GM12878 (cell line): Measurements from ENCODE around the gene IFITM5. TPM values are rescaled to one million over a fixed set of nuclear protein-coding genes. Genes with fewer than 3 reads are reported as not detected.
"Not testable (repeated sequence)": the region's sequence is repeated elsewhere in the genome, so short reads cannot be mapped to it uniquely, and the experiment has no call there.

ENCODE experiments used
- ATAC-seq: fragments of 200-7000 bp; cut with Tn5 transposase; 3 replicates; pipeline ENCODE4 v1.9.1; 2020; ENCODE audit warnings: mild to moderate bottlenecking, moderate library complexity
- BruUV-seq: library from RNA; stranded (reverse); fragments of 400-500 nt; replicated peaks from 2 replicates; lab custom pipeline; 2021; lab: Mats Ljungman, UMichigan
- CTCF ChIA-PET: fragments of 300-600 bp; sonication (Branson Sonifier 250); formaldehyde crosslinking; extraction: SDS; loops from one replicate; lab custom pipeline; 2021; ENCODE audit warnings: inconsistent platforms; lab: Yijun Ruan, JAX
- POLR2A ChIA-PET: fragments of 350-600 bp; formaldehyde crosslinking; extraction: SDS; loops from one replicate; lab custom pipeline; 2021; ENCODE audit warnings: inconsistent platforms; lab: Charles Lee
- RAD21 ChIA-PET: fragments of 300-600 bp; sonication (Branson Sonifier 250); formaldehyde crosslinking; loops from one replicate; lab custom pipeline; 2023; ENCODE audit warnings: antibody characterized with exemption; ENCODE audit not compliant: unreplicated experiment; lab: Charles Lee
- SMC1A ChIA-PET: fragments of 300-600 bp; sonication (Branson Sonifier 250); formaldehyde crosslinking; loops from one replicate; lab custom pipeline; 2023; ENCODE audit not compliant: unreplicated experiment, uncharacterized antibody; lab: Charles Lee
- DNase-seq: peaks from one replicate; pipeline ENCODE4 v3.0.0-alpha.2; 2011; ENCODE audit warnings: low read depth, low spot score
- FAIRE-seq: peaks from 3 replicates; lab custom pipeline; 2011; peaks lifted over from hg19 to GRCh38; lab: Jason Lieb, UNC
- H2AFZ ChIP-seq: 2 replicates; pipeline ENCODE4 v1.6.0; 2011; ENCODE audit warnings: low read depth, low read length, control low read depth; ENCODE audit not compliant: control insufficient read depth
- H3K27ac ChIP-seq: 2 replicates; pipeline ENCODE4 v1.5.1; 2011; ENCODE audit warnings: control low read depth; ENCODE audit not compliant: control insufficient read depth, insufficient read depth
- H3K27me3 ChIP-seq, 2 experiments: replicated peaks in 1 of 2; 2 replicates each; pipeline versions ENCODE4 v1.6.0 to v1.6.1; 2011; ENCODE audit warnings: low read length in 1 of 2; ENCODE audit not compliant: control insufficient read depth in 2 of 2, insufficient read depth in 2 of 2
- H3K36me3 ChIP-seq, 2 experiments: 2 replicates each; pipeline ENCODE4 v1.5.1; 2011; ENCODE audit warnings: low read length in 1 of 2; ENCODE audit not compliant: control insufficient read depth in 2 of 2, insufficient read depth in 2 of 2
- H3K4me1 ChIP-seq: 2 replicates; pipeline ENCODE4 v1.6.1; 2011; ENCODE audit warnings: mild to moderate bottlenecking, low read length, moderate library complexity, mixed read lengths; ENCODE audit not compliant: control insufficient read depth, insufficient read depth
- H3K4me2 ChIP-seq: 2 replicates; pipeline ENCODE4 v1.6.0; 2011; ENCODE audit warnings: control low read depth; ENCODE audit not compliant: control insufficient read depth, insufficient read depth
- H3K4me3 ChIP-seq: fragments of 200-600 bp; sonication (generic); 2 replicates; pipeline ENCODE4 v1.5.1; 2016
- H3K79me2 ChIP-seq: 2 replicates; pipeline ENCODE4 v1.6.0; 2011; ENCODE audit warnings: low read length; ENCODE audit not compliant: control insufficient read depth, insufficient read depth
- H3K9ac ChIP-seq: 2 replicates; pipeline ENCODE4 v1.8.0; 2011; ENCODE audit warnings: low read length, control low read depth, mixed read lengths; ENCODE audit not compliant: control insufficient read depth, insufficient read depth
- H3K9me3 ChIP-seq: replicated peaks from 3 replicates; pipeline ENCODE4 v1.5.1; 2011; ENCODE audit warnings: mild to moderate bottlenecking, low read length; ENCODE audit not compliant: control insufficient read depth, insufficient read depth
- H4K20me1 ChIP-seq: 2 replicates; pipeline ENCODE4 v1.6.0; 2011; ENCODE audit not compliant: control insufficient read depth, insufficient read depth
- MLLT1 ChIP-seq: fragments of 450-650 bp; IDR thresholded peaks from 2 replicates; pipeline ENCODE4 v1.6.1; 2016; ENCODE audit warnings: mild to moderate bottlenecking
- NFXL1 ChIP-seq: fragments of 450-650 bp; IDR thresholded peaks from 2 replicates; pipeline ENCODE4 v1.6.1; 2017; ENCODE audit warnings: antibody characterized with exemption, mild to moderate bottlenecking, borderline replicate concordance
- NR2F1 ChIP-seq: fragments of 450-650 bp; conservative IDR thresholded peaks from 2 replicates; pipeline ENCODE4 v1.6.1; 2017; ENCODE audit warnings: mild to moderate bottlenecking
- SPI1 ChIP-seq: IDR thresholded peaks from 2 replicates; pipeline ENCODE4 v1.6.1; 2011; ENCODE audit warnings: low read depth, mild to moderate bottlenecking, low read length, moderate library complexity, borderline replicate concordance; ENCODE audit not compliant: insufficient read depth
- ZNF384 ChIP-seq: IDR thresholded peaks from 2 replicates; pipeline ENCODE4 v1.6.1; 2012; ENCODE audit warnings: low read depth, mild to moderate bottlenecking, low read length, improper control_type of control experiment, borderline replicate concordance
- WGBS: methylation state at CpG from one replicate; pipeline ENCODE4 v1.1.6; 2016; ENCODE audit warnings: low lambda C conversion rate; ENCODE audit not compliant: insufficient replicate concordance, insufficient coverage; ENCODE audit errors: missing lambda C conversion rate; 5-methylcytosine and 5-hydroxymethylcytosine counted together
- in situ Hi-C: fragments of 300-500 bp; cut with MboI; formaldehyde crosslinking; loops from 9 replicates; pipeline ENCODE4 v1.14.3; 2018; ENCODE audit warnings: mixed read lengths
- intact Hi-C: fragments of 100-400 bp; cut with micrococcal nuclease; formaldehyde crosslinking; loops from one replicate; pipeline ENCODE4 v1.14.2; 2022; ENCODE audit not compliant: unreplicated experiment
- polyA plus RNA-seq, 11 experiments: library from polyadenylated mRNA; depleted of rRNA in 4 of 11; unstranded in 6 of 11; stranded (reverse) in 5 of 11; fragments of >200 nt; fragmentation: Nextera tagmentation in 4 of 11; fragmentation: Illumina TruSeq in 1 of 11; extraction: Ambion mirVana in 4 of 11; extraction: Trizol in 1 of 11; gene quantifications; 1 replicate in 1 of 11; 2 replicates in 10 of 11; pipeline versions ENCODE4 v1.2.1 to v1.2.3, GENCODE V29; 2011 to 2016; ENCODE audit warnings: inconsistent platforms in 2 of 11, missing spikeins in 2 of 11, low read depth in 1 of 11
- total RNA-seq, 4 experiments: library from RNA; depleted of rRNA in 3 of 4; stranded (reverse); fragments of >200 nt in 3 of 4; fragmentation: Illumina TruSeq in 1 of 4; extraction: Trizol in 1 of 4; gene quantifications; 2 replicates each; pipeline versions ENCODE4 v1.2.1 to v1.2.3, GENCODE V29; 2013 to 2021

IFITM5 gene
- total and polyA plus RNA-seq, 10 of the 15 experiments (the other 5 are each of a cell fraction or from before 2014, with no cell fraction given): not detected

DNA sequence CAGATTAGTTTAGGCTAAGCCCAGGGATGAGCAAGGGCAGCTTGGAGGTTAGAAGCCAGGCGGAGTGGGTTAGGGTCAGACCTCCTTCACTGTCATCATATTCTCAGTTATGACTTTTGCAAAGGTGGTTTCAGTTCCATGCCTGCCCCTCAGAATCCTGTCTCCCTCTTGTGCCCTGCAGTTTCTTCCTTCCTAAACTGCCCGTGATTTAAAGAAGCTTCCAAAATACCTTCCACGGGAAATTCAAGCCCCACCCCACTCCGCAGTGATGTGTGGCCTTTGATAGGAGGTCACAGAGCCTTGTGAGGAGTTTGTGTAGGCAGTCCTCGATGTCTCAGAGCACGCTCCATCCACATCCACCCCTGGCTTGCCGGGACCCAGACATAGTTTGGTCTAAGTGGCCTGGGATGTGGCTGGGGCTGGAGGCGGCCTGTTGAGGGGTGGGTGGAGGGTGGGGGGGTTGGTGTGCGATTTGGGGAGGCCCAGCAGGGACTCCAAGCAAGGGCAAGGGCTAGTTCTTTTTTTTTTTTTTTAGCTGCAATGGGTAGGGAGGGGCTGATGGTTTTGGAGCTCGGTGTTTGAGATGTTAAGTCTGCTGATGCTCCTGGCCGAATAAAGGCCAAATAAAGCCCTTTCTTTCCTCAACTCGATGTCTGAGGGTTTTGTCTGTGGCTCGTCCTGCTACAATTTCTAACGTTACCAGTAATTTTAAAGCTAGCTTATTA lies 12.9 kb upstream of the IFITM5 start:
- BruUV-seq: no TSS peak
- ATAC-seq: no peak
- ChIA-PET CTCF (interaction anchor here (0.5 to 2.6 kb wide), 11 partner anchors 10 to 273 kb away, joined by 3 to 24 read pairs (median 4); no protein-coding TSS in a partner anchor), POLR2A (interaction anchor here (0.5 to 2.2 kb wide), 11 partner anchors 15 to 469 kb away, joined by 3 to 30 read pairs (median 7); partner anchors contain the start of genes BET1L and RIC8A), SMC1A (interaction anchor here (0.9 to 2.7 kb wide), 6 partner anchors 17 to 61 kb away, joined by 5 to 19 read pairs (median 8); no protein-coding TSS in a partner anchor), RAD21 (interaction anchor here (0.6 to 2.6 kb wide), 10 partner anchors 15 to 75 kb away, joined by 3 to 33 read pairs (median 7); partner anchors contain the start of gene PSMD13)
- intact Hi-C loops: loop anchor here (2.0 kb wide), 2 partner anchors 43 kb away; no protein-coding TSS in a partner anchor
- Histone ChIP-seq H2AFZ (no peak overlapping the region; the same call in 1 of the 2 replicates), H3K9ac (peak overlapping the region; percentile 99), H3K4me1 (peaks cover 13% of the 10 kb centered on the region), H4K20me1 (no peaks in the 10 kb centered on the region), H3K9me3 (no peaks in the 10 kb centered on the region), H3K79me2 (peaks cover 79% of the 10 kb centered on the region), H3K36me3 (peaks cover 2 to 5% of the 10 kb centered on the region in 2 experiments; a peak in 3 of 4 replicates), H3K4me3 (peak overlapping the region; percentile 75), H3K27me3 (no peaks in the 10 kb centered on the region; a peak in 1 of 4 replicates), H3K27ac (peak overlapping the region; percentile 98), H3K4me2 (peak overlapping the region; percentile 88)
- no peak for FAIRE-seq
- 85% methylated on average over 13 of the region's 14 CpGs for WGBS
- DNase-seq: no peak
- peak; percentile 55; the same call in 1 of the 2 replicates for TF ChIP-seq MLLT1
- TF ChIP-seq NR2F1: peak; percentile 62
- no peak for TF ChIP-seq NFXL1
- peak; percentile 55; the same call in 1 of the 2 replicates for TF ChIP-seq SPI1
- TF ChIP-seq ZNF384: peak; percentile 72; the same call in 1 of the 2 replicates
- in situ Hi-C loops: no loop called here

DNA sequence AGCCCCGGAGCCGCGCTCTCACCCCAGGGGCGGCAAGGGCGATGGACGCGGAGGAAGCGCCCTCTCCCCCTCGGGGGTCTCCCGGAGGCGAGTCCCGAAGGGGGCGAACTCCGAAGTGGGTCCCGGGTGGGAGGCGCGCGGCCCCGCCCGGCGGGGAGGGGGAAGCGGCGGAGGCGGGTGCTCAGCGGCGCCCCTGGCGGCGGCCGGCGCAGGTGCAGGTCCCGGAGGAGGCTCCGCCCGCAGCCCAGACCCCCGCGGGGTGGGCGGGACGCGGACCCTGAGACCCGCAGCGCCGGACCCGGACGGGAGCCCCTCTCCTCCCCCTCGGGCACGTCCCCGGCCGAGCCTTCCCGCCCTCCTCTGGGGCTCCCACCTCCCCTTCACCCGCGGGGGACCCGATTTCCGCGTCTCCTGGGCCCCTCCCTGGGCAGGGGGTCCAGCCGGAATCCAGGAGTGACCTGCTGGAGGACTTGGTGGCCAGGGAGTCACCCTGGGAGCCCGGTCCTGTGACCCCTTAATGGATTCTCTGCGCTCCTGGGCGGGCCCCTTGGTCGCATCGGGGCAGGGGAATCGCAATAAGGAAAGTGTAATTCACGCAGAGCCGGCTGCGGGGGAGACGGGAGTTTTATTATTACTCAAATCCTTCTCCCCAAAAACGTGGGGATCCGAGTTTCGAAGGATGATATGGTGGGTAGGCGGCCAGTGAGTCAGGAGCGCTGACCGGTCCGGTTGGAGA lies 11.9 kb upstream of the IFITM5 start:
- in situ Hi-C loops, intact Hi-C loops, H4K20me1 ChIP-seq, H3K4me2 ChIP-seq, H3K27me3 ChIP-seq, H3K9me3 ChIP-seq, DNase-seq, H3K36me3 ChIP-seq, H2AFZ ChIP-seq, BruUV-seq, FAIRE-seq: not testable (repeated sequence)
- peaks cover 13% of the 10 kb centered on the region for H3K4me1 ChIP-seq
- H3K79me2 ChIP-seq: peaks cover 68% of the 10 kb centered on the region
- ChIA-PET POLR2A (interaction anchor here (1.5 to 2.2 kb wide), 3 partner anchors 40 to 44 kb away, joined by 7 to 24 read pairs (median 15); no protein-coding TSS in a partner anchor), RAD21 (interaction anchor here (1.6 to 2.6 kb wide), 3 partner anchors 19 to 61 kb away, joined by 6 to 21 read pairs (median 8); no protein-coding TSS in a partner anchor), CTCF (interaction anchor here (1.7 to 2.6 kb wide), 4 partner anchors 16 to 44 kb away, joined by 5 to 24 read pairs (median 10); no protein-coding TSS in a partner anchor), SMC1A (interaction anchor here (2.1 to 2.7 kb wide), 3 partner anchors 18 to 44 kb away, joined by 6 to 19 read pairs (median 19); no protein-coding TSS in a partner anchor)
- peak overlapping the region; percentile 98 for H3K27ac ChIP-seq
- peak overlapping the region; percentile 75; the same call in 1 of the 2 replicates for H3K4me3 ChIP-seq
- peak overlapping the region; percentile 99 for H3K9ac ChIP-seq
- 1% methylated on average over 8 of the region's 71 CpGs for WGBS
- ATAC-seq: peak; percentile 23
